Caco-2 (cell line): Measurements from ENCODE around the gene GTF3C2. TPM values are rescaled to one million over a fixed set of nuclear protein-coding genes. Genes with fewer than 3 reads are reported as not detected.
"Not testable (repeated sequence)": the region's sequence is repeated elsewhere in the genome, so short reads cannot be mapped to it uniquely, and the experiment has no call there.

Source experiments
- BruUV-seq: library from RNA; stranded (reverse); fragments of 400-500 nt; replicated peaks from 2 replicates; lab custom pipeline; 2021; lab: Mats Ljungman, UMichigan
- CTCF ChIA-PET: fragments of 300-600 bp; sonication (Branson Sonifier 250); formaldehyde crosslinking; loops from one replicate; lab custom pipeline; 2022; ENCODE audit warnings: antibody characterized with exemption; lab: Charles Lee
- POLR2A ChIA-PET: fragments of 300-600 bp; sonication (Branson Sonifier 250); formaldehyde crosslinking; loops from one replicate; lab custom pipeline; 2022; ENCODE audit warnings: antibody characterized with exemption; lab: Charles Lee
- DNase-seq, 2 experiments: peaks; one replicate each; pipeline versions ENCODE4 v3.0.0 to v3.0.0-alpha.2; 2020 to 2022
- H3K27me3 ChIP-seq: replicated peaks from 2 replicates; pipeline ENCODE4 v1.6.0; 2011; ENCODE audit warnings: low read length; ENCODE audit not compliant: control insufficient read depth, insufficient read depth
- H3K36me3 ChIP-seq: 2 replicates; pipeline ENCODE4 v1.5.1; 2011; ENCODE audit warnings: low read length; ENCODE audit not compliant: control insufficient read depth, insufficient read depth
- H3K4me1 ChIP-seq: fragments of 250-450 bp; sonication (Bioruptor Pico); 2 replicates; pipeline ENCODE4 v1.5.1; 2020; ENCODE audit warnings: mild to moderate bottlenecking
- H3K4me3 ChIP-seq: 2 replicates; pipeline ENCODE4 v1.5.1; 2011; ENCODE audit warnings: low read depth, mild to moderate bottlenecking, control low read depth, low read length
- H3K9me3 ChIP-seq: fragments of 250-450 bp; sonication (Bioruptor Pico); 2 replicates; pipeline ENCODE4 v1.5.1; 2020; ENCODE audit warnings: mild to moderate bottlenecking, moderate library complexity
- H3K27ac Mint-ChIP-seq: one replicate; pipeline ENCODE4 v1.8.0; 2022; ENCODE audit warnings: mixed read lengths; ENCODE audit not compliant: unreplicated experiment
- H3K27me3 Mint-ChIP-seq: one replicate; pipeline ENCODE4 v1.8.0; 2022; ENCODE audit warnings: mixed read lengths; ENCODE audit not compliant: insufficient read depth, unreplicated experiment
- H3K36me3 Mint-ChIP-seq: one replicate; pipeline ENCODE4 v1.8.0; 2022; ENCODE audit warnings: mild to moderate bottlenecking, mixed read lengths; ENCODE audit not compliant: insufficient read depth, unreplicated experiment
- H3K4me1 Mint-ChIP-seq: one replicate; pipeline ENCODE4 v1.8.0; 2022; ENCODE audit warnings: low read depth, mixed read lengths; ENCODE audit not compliant: unreplicated experiment
- H3K4me3 Mint-ChIP-seq: one replicate; pipeline ENCODE4 v1.8.0; 2022; ENCODE audit warnings: mild to moderate bottlenecking, moderate library complexity, mixed read lengths; ENCODE audit not compliant: unreplicated experiment
- H3K9me3 Mint-ChIP-seq: one replicate; pipeline ENCODE4 v1.8.0; 2022; ENCODE audit warnings: mixed read lengths; ENCODE audit not compliant: unreplicated experiment
- CTCF ChIP-seq, 2 experiments: fragments of 200-600 bp in 1 of 2; IDR thresholded peaks; 1 replicate in 1 of 2; 2 replicates in 1 of 2; pipeline versions ENCODE4 v1.5.1 to v1.8.0; 2011 to 2022; ENCODE audit warnings: antibody characterized with exemption in 1 of 2, control low read depth in 1 of 2, inconsistent platforms in 1 of 2, low read depth in 1 of 2, low read length in 1 of 2, mild to moderate bottlenecking in 1 of 2, moderate library complexity in 1 of 2; ENCODE audit not compliant: insufficient read depth in 1 of 2, severe bottlenecking in 1 of 2, unreplicated experiment in 1 of 2
- intact Hi-C: fragments of 100-400 bp; cut with micrococcal nuclease; formaldehyde crosslinking; loops from one replicate; pipeline ENCODE4 v1.10.0; 2022; ENCODE audit not compliant: unreplicated experiment
- total RNA-seq: library from RNA; stranded (reverse); gene quantifications from 2 replicates; pipeline ENCODE4 v1.2.3, GENCODE V29; 2022

Gene GTF3C2
- total RNA-seq, 1 experiment from 2014 or later: 91.4 TPM

GRCh38 chr2:27304488-27305240 lies 51.9 kb downstream of the GTF3C2 start:
- Mint-ChIP-seq H3K27ac (no peak overlapping the region), H3K27me3 (peaks cover 3% of the 10 kb centered on the region), H3K36me3 (peaks cover 3% of the 10 kb centered on the region), H3K9me3 (no peaks in the 10 kb centered on the region), H3K4me1 (no peaks in the 10 kb centered on the region), H3K4me3 (no peak overlapping the region)
- no peak for TF ChIP-seq CTCF (IDR thresholded peaks at IDR 0.05; ENCODE audit: insufficient read depth in 1 of 2, low read depth in 1 of 2, low read length in 1 of 2, severe bottlenecking in 1 of 2, unreplicated experiment in 1 of 2)
- CTCF ChIA-PET: no interaction called here
- POLR2A ChIA-PET: no interaction called here
- Histone ChIP-seq H3K4me1 (peaks cover 6% of the 10 kb centered on the region; the same call in 1 of the 2 replicates), H3K27me3 (no peaks in the 10 kb centered on the region), H3K4me3 (no peak overlapping the region), H3K36me3 (no peaks in the 10 kb centered on the region), H3K9me3 (no peaks in the 10 kb centered on the region)
- DNase-seq: no peak
- no TSS peak for BruUV-seq
- intact Hi-C loops: no loop called here

- no peak overlapping the region for H3K4me3 ChIP-seq
- H3K4me3 Mint-ChIP-seq: peak overlapping the region; percentile 40
- no TSS peak for BruUV-seq
- H3K4me1 ChIP-seq: peaks cover 6% of the 10 kb centered on the region; the same call in 1 of the 2 replicates
- peaks cover 12% of the 10 kb centered on the region for H3K4me1 Mint-ChIP-seq
- peak; percentile 90 to 92 for TF ChIP-seq CTCF (IDR thresholded peaks at IDR 0.05; ENCODE audit: insufficient read depth in 1 of 2, low read depth in 1 of 2, low read length in 1 of 2, severe bottlenecking in 1 of 2, unreplicated experiment in 1 of 2)
- H3K27ac Mint-ChIP-seq: peak overlapping the region; percentile 55
- intact Hi-C loops: loop anchor here (1.0 kb wide), 4 partner anchors 23 to 205 kb away; no protein-coding TSS in a partner anchor
- peak; percentile 67 to 70 for DNase-seq
- no peaks in the 10 kb centered on the region for H3K36me3 ChIP-seq
- H3K9me3 ChIP-seq: no peaks in the 10 kb centered on the region
- no peaks in the 10 kb centered on the region for H3K36me3 Mint-ChIP-seq
- ChIA-PET CTCF (interaction anchor here (0.6 to 2.3 kb wide), 20 partner anchors 9 to 1425 kb away, joined by 3 to 41 read pairs (median 5); partner anchors contain the start of genes ASXL2, SLC30A3 and TRIM54), POLR2A (interaction anchor here (0.9 kb wide), 1 partner anchor 10 kb away, joined by 4 read pairs; no protein-coding TSS in a partner anchor)
- H3K27me3 Mint-ChIP-seq: peaks cover 3% of the 10 kb centered on the region
- no peaks in the 10 kb centered on the region for H3K9me3 Mint-ChIP-seq
- H3K27me3 ChIP-seq: no peaks in the 10 kb centered on the region
Measured at GRCh38 chr2:27303093-27304025, 53.2 kb downstream of the GTF3C2 start.

GRCh38 chr2:27300606-27301005 lies 56.0 kb downstream of the GTF3C2 start:
- H3K27me3 ChIP-seq, H3K4me3 Mint-ChIP-seq, H3K36me3 ChIP-seq, CTCF ChIA-PET, H3K27me3 Mint-ChIP-seq, H3K9me3 ChIP-seq, H3K9me3 Mint-ChIP-seq, H3K36me3 Mint-ChIP-seq, intact Hi-C loops, H3K27ac Mint-ChIP-seq, POLR2A ChIA-PET, DNase-seq, BruUV-seq, H3K4me3 ChIP-seq: not testable (repeated sequence)
- H3K4me1 ChIP-seq: peaks cover 24% of the 10 kb centered on the region
- H3K4me1 Mint-ChIP-seq: peaks cover 26% of the 10 kb centered on the region
